Endothelial cell of umbilical vein (primary cell): ENCODE data around the gene ITM2C. TPM values are rescaled to one million over a fixed set of nuclear protein-coding genes. Genes with fewer than 3 reads are reported as not detected.

Source experiments
- BruUV-seq: library from RNA; stranded (reverse); fragments of 400-500 nt; replicated peaks from 2 replicates; lab custom pipeline; 2021; lab: Mats Ljungman, UMichigan
- CTCF ChIA-PET: fragments of 300-600, 350-600 bp; sonication (Branson Sonifier 250); formaldehyde crosslinking; loops from one replicate; lab custom pipeline; 2021; ENCODE audit warnings: antibody characterized with exemption, inconsistent platforms; lab: Charles Lee
- POLR2A ChIA-PET: fragments of 300-600, 350-600 bp; sonication (Branson Sonifier 250); formaldehyde crosslinking; loops from one replicate; lab custom pipeline; 2021; ENCODE audit warnings: antibody characterized with exemption, inconsistent platforms; lab: Charles Lee
- DNase-seq: peaks from one replicate; pipeline ENCODE4 v3.0.0-alpha.2; 2011; ENCODE audit warnings: low read depth, low spot score
- FAIRE-seq: peaks from 2 replicates; lab custom pipeline; 2011; peaks lifted over from hg19 to GRCh38; lab: Jason Lieb, UNC
- H2AFZ ChIP-seq: 2 replicates; pipeline ENCODE4 v1.6.0; 2012; ENCODE audit warnings: low read depth, low read length, control low read depth, inconsistent platforms
- H3K27ac ChIP-seq: 2 replicates; pipeline ENCODE4 v1.5.1; 2011; ENCODE audit warnings: low read depth, mild to moderate bottlenecking, control low read depth, low read length, moderate library complexity; ENCODE audit not compliant: insufficient read depth
- H3K27me3 ChIP-seq, 2 experiments: 2 replicates each; pipeline versions ENCODE4 v1.6.0 to v1.6.1; 2011; ENCODE audit warnings: low read length in 2 of 2, mixed read lengths in 1 of 2; ENCODE audit not compliant: control insufficient read depth in 2 of 2, insufficient read depth in 2 of 2
- H3K36me3 ChIP-seq, 2 experiments: 2 replicates in 1 of 2; 3 replicates in 1 of 2; pipeline ENCODE4 v1.5.1; 2011; ENCODE audit warnings: low read length in 2 of 2, mild to moderate bottlenecking in 1 of 2, moderate library complexity in 1 of 2; ENCODE audit not compliant: control insufficient read depth in 2 of 2, insufficient read depth in 2 of 2; ENCODE audit errors: extremely low read depth in 1 of 2
- H3K4me1 ChIP-seq: 3 replicates; pipeline ENCODE4 v1.5.1; 2011; ENCODE audit warnings: mild to moderate bottlenecking, low read length; ENCODE audit not compliant: control insufficient read depth, insufficient read depth; ENCODE audit errors: extremely low read depth
- H3K4me2 ChIP-seq: 2 replicates; pipeline ENCODE4 v1.6.1; 2011; ENCODE audit warnings: low read length, control low read depth, mixed read lengths; ENCODE audit not compliant: insufficient read depth
- H3K4me3 ChIP-seq, 3 experiments: fragments of 200-600 bp in 1 of 3; sonication (generic), shearing (Covaris generic) in 1 of 3; replicated peaks in 1 of 3; 2 replicates each; pipeline ENCODE4 v1.5.1; 2011 to 2016; ENCODE audit warnings: control low read depth in 3 of 3, low read length in 3 of 3, mild to moderate bottlenecking in 2 of 3, inconsistent platforms in 1 of 3, low read depth in 1 of 3, moderate library complexity in 1 of 3; ENCODE audit not compliant: insufficient read depth in 1 of 3
- H3K79me2 ChIP-seq: 2 replicates; pipeline ENCODE4 v1.6.0; 2012; ENCODE audit warnings: low read length, inconsistent platforms; ENCODE audit not compliant: control insufficient read depth, insufficient read depth
- H3K9ac ChIP-seq: replicated peaks from 2 replicates; pipeline ENCODE3; 2011; ENCODE audit warnings: low read length, control low read depth; ENCODE audit not compliant: insufficient read depth; ENCODE audit errors: extremely low read depth
- H3K9me1 ChIP-seq: replicated peaks from 3 replicates; pipeline ENCODE4 v1.6.0; 2011; ENCODE audit warnings: mild to moderate bottlenecking, low read length; ENCODE audit not compliant: control insufficient read depth, insufficient read depth; ENCODE audit errors: extremely low read depth
- H3K9me3 ChIP-seq: replicated peaks from 2 replicates; pipeline ENCODE4 v1.5.1; 2012; ENCODE audit warnings: low read length, inconsistent platforms; ENCODE audit not compliant: control insufficient read depth, insufficient read depth
- H4K20me1 ChIP-seq: replicated peaks from 2 replicates; pipeline ENCODE3; 2011; ENCODE audit warnings: mild to moderate bottlenecking, low read length; ENCODE audit not compliant: control insufficient read depth, insufficient read depth; ENCODE audit errors: extremely low read depth
- CTCF ChIP-seq, 2 donors: IDR thresholded peaks; 1 replicate in 1 of 2; 2 replicates in 1 of 2; pipeline ENCODE4 v1.5.1; 2011; ENCODE audit warnings: low read length in 2 of 2, mild to moderate bottlenecking in 2 of 2, moderate library complexity in 2 of 2, control low read depth in 1 of 2, inconsistent platforms in 1 of 2, low read depth in 1 of 2; ENCODE audit not compliant: insufficient read depth in 1 of 2; ENCODE audit errors: extremely low read depth in 1 of 2
- EZH2 ChIP-seq: IDR thresholded peaks from 2 replicates; pipeline ENCODE4 v1.6.1; 2012; ENCODE audit warnings: borderline replicate concordance, low read depth, mild to moderate bottlenecking, moderate library complexity, low read length, inconsistent platforms; ENCODE audit not compliant: severe bottlenecking
- FOS ChIP-seq: IDR thresholded peaks from 2 replicates; pipeline ENCODE4 v1.6.1; 2011; ENCODE audit warnings: mild to moderate bottlenecking, low read length, moderate library complexity, borderline replicate concordance; ENCODE audit not compliant: insufficient read depth
- GATA2 ChIP-seq: IDR thresholded peaks from 2 replicates; pipeline ENCODE4 v1.7.0; 2011; ENCODE audit warnings: low read depth, mild to moderate bottlenecking, moderate library complexity, mixed read lengths, low read length; ENCODE audit not compliant: insufficient read length, insufficient read depth
- JUN ChIP-seq: IDR thresholded peaks from 2 replicates; pipeline ENCODE4 v1.6.1; 2011; ENCODE audit warnings: borderline replicate concordance, low read depth; ENCODE audit not compliant: insufficient read length, insufficient read depth
- MAX ChIP-seq: IDR thresholded peaks from 2 replicates; pipeline ENCODE4 v1.6.1; 2011; ENCODE audit not compliant: insufficient read depth, insufficient read length
- MYC ChIP-seq: IDR thresholded peaks from one replicate; pipeline ENCODE4 v1.6.1; 2011; ENCODE audit warnings: mild to moderate bottlenecking, low read depth, low read length
- POLR2A ChIP-seq: IDR thresholded peaks from 2 replicates; pipeline ENCODE4 v1.6.1; 2012; ENCODE audit warnings: low read depth, mild to moderate bottlenecking, control low read depth, low read length
- POLR2AphosphoS5 ChIP-seq: IDR thresholded peaks from 2 replicates; pipeline ENCODE4 v1.6.1; 2012; ENCODE audit warnings: low read depth, mild to moderate bottlenecking, control low read depth, low read length, moderate library complexity; ENCODE audit not compliant: insufficient read depth
- dilution Hi-C: fragments of 300-500 bp; cut with MboI; formaldehyde crosslinking; loops from one replicate; pipeline ENCODE4 v1.15.0; 2019; ENCODE audit warnings: low sequenced_read_pairs; ENCODE audit not compliant: extremely low pct_ligation_motif_present
- intact Hi-C: fragments of 100-400 bp; cut with micrococcal nuclease; formaldehyde crosslinking; loops from one replicate; pipeline ENCODE4 v1.10.0; 2022
- polyA plus RNA-seq, 4 experiments: library from polyadenylated mRNA; depleted of rRNA in 3 of 4; stranded (reverse) in 3 of 4; unstranded in 1 of 4; fragments of >200 nt; gene quantifications; 2 replicates each; pipeline versions ENCODE4 v1.2.1 to v1.2.3, GENCODE V29; 2011 to 2012; ENCODE audit warnings: missing spikeins in 1 of 4
- total RNA-seq: library from RNA; stranded (reverse); gene quantifications from 2 replicates; pipeline ENCODE4 v1.2.3, GENCODE V29; 2021

Gene ITM2C
- total and polyA plus RNA-seq, 2 donors (not counting 3 experiments of a cell fraction or from before 2014, with no cell fraction given): 12.0 to 12.1 TPM

GRCh38 chr2:230871361-230872150, 6.8 kb downstream of the ITM2C start:
- FAIRE-seq (no peak), DNase-seq (no peak)
- H3K9me3 ChIP-seq: no peaks in the 10 kb centered on the region
- H3K79me2 ChIP-seq: no peaks in the 10 kb centered on the region
- dilution Hi-C loops (no loop called here), intact Hi-C loops (no loop called here)
- POLR2A ChIA-PET: no interaction called here
- H3K27ac ChIP-seq: no peak overlapping the region
- no peak overlapping the region for H3K4me3 ChIP-seq
- H3K9ac ChIP-seq: no peak overlapping the region
- H2AFZ ChIP-seq: no peak overlapping the region
- no peaks in the 10 kb centered on the region for H3K36me3 ChIP-seq
- H3K9me1 ChIP-seq: no peaks in the 10 kb centered on the region
- CTCF ChIA-PET: interaction anchor here (0.9 to 1.6 kb wide), 2 partner anchors 21 to 116 kb away, joined by 3 to 6 read pairs; no protein-coding TSS in a partner anchor
- H3K4me2 ChIP-seq: no peak overlapping the region
- H3K27me3 ChIP-seq: peaks cover 0 to 3% of the 10 kb centered on the region in 2 experiments
- BruUV-seq: no TSS peak
- no peak for TF ChIP-seq FOS
- no peak for TF ChIP-seq POLR2A
- no peak for TF ChIP-seq JUN
- no peak for TF ChIP-seq EZH2
- TF ChIP-seq POLR2AphosphoS5: no peak
- TF ChIP-seq GATA2: no peak
- no peak for TF ChIP-seq MYC
- no peak for TF ChIP-seq MAX
- TF ChIP-seq CTCF (IDR thresholded peaks at IDR 0.05; ENCODE audit: extremely low read depth in 1 of 2, insufficient read depth in 1 of 2, low read depth in 1 of 2, low read length in 2 of 2): no peak
- no peaks in the 10 kb centered on the region for H4K20me1 ChIP-seq
- no peaks in the 10 kb centered on the region for H3K4me1 ChIP-seq
